Panc1 (cell line): ENCODE data around the gene JMJD4. TPM values are rescaled to one million over a fixed set of nuclear protein-coding genes. Genes with fewer than 3 reads are reported as not detected.

Experiments used
- ATAC-seq: fragments of 200-7000 bp; cut with Tn5 transposase; 2 replicates; pipeline ENCODE4 v1.9.1; 2020; ENCODE audit warnings: mild to moderate bottlenecking, moderate library complexity
- BruUV-seq: library from RNA; stranded (reverse); fragments of 400-500 nt; replicated peaks from 2 replicates; lab custom pipeline; 2021; lab: Mats Ljungman, UMichigan
- CTCF ChIA-PET: fragments of 300-600 bp; sonication (Branson Sonifier 250); formaldehyde crosslinking; loops from one replicate; lab custom pipeline; 2022; ENCODE audit warnings: antibody characterized with exemption; lab: Charles Lee
- POLR2A ChIA-PET: fragments of 300-600 bp; sonication (Branson Sonifier 250); formaldehyde crosslinking; loops from one replicate; lab custom pipeline; 2022; ENCODE audit warnings: antibody characterized with exemption; lab: Charles Lee
- DNase-seq: peaks from one replicate; pipeline ENCODE4 v3.0.0-alpha.2; 2010; ENCODE audit warnings: low read depth, low spot score
- H3K27ac ChIP-seq: 2 replicates; pipeline ENCODE4 v1.5.1; 2011; ENCODE audit warnings: mild to moderate bottlenecking, low read length, inconsistent platforms
- H3K27me3 ChIP-seq: fragments of 200-500 bp; sonication (Bioruptor generic); 2 replicates; pipeline ENCODE4 v1.6.0; 2014; ENCODE audit warnings: low read length, inconsistent platforms; ENCODE audit not compliant: control insufficient read depth, insufficient read depth
- H3K36me3 ChIP-seq: fragments of 200-500 bp; sonication (Bioruptor generic); 2 replicates; pipeline ENCODE4 v1.5.1; 2014; ENCODE audit warnings: inconsistent platforms, mild to moderate bottlenecking, low read length, moderate library complexity; ENCODE audit not compliant: control insufficient read depth, insufficient read depth
- H3K4me1 ChIP-seq: 2 replicates; pipeline ENCODE4 v1.5.1; 2011; ENCODE audit warnings: inconsistent platforms, mild to moderate bottlenecking, low read length, moderate library complexity; ENCODE audit not compliant: control insufficient read depth, insufficient read depth
- H3K4me3 ChIP-seq, 2 experiments: 2 replicates each; pipeline ENCODE4 v1.5.1; 2011 to 2012; ENCODE audit warnings: low read depth in 2 of 2, low read length in 2 of 2, mild to moderate bottlenecking in 2 of 2, inconsistent platforms in 1 of 2, moderate library complexity in 1 of 2
- H3K9me3 ChIP-seq: fragments of 200-500 bp; sonication (Bioruptor generic); 2 replicates; pipeline ENCODE4 v1.5.1; 2014; ENCODE audit warnings: low read depth, mild to moderate bottlenecking, inconsistent platforms, low read length, moderate library complexity; ENCODE audit not compliant: control insufficient read depth, insufficient read depth
- CTCF ChIP-seq: fragments of 450-650 bp; IDR thresholded peaks from 2 replicates; pipeline ENCODE4 v1.5.1; 2017; ENCODE audit warnings: mild to moderate bottlenecking
- POLR2AphosphoS5 ChIP-seq: IDR thresholded peaks from 2 replicates; pipeline ENCODE4 v1.6.1; 2012; ENCODE audit warnings: mild to moderate bottlenecking, low read depth, low read length, moderate library complexity
- REST ChIP-seq, 2 experiments: IDR thresholded peaks; 2 replicates each; pipeline ENCODE4 v1.6.1; 2011 to 2012; ENCODE audit warnings: low read depth in 2 of 2, control low read depth in 1 of 2, low read length in 1 of 2, mild to moderate bottlenecking in 1 of 2, moderate library complexity in 1 of 2; ENCODE audit not compliant: insufficient read depth in 1 of 2
- SIN3A ChIP-seq: IDR thresholded peaks from 2 replicates; pipeline ENCODE4 v1.6.1; 2012; ENCODE audit warnings: low read depth, mild to moderate bottlenecking, low read length, moderate library complexity, borderline replicate concordance; ENCODE audit not compliant: insufficient read depth
- TCF7L2 ChIP-seq: IDR thresholded peaks from 2 replicates; pipeline ENCODE4 v1.6.1; 2011; ENCODE audit warnings: mild to moderate bottlenecking, low read depth, low read length, inconsistent platforms
- in situ Hi-C: cut with HindIII; loops from 2 replicates; pipeline ENCODE4 v1.10.0; 2016; ENCODE audit warnings: low sequenced_read_pairs, low pct_unique_long_range_greater_than_20kb
- intact Hi-C: fragments of 100-400 bp; cut with micrococcal nuclease; formaldehyde crosslinking; loops from one replicate; pipeline ENCODE4 v1.10.0; 2022; ENCODE audit not compliant: unreplicated experiment
- total RNA-seq: library from RNA; stranded (reverse); gene quantifications from one replicate; pipeline ENCODE4 v1.2.1, GENCODE V29; 2021; ENCODE audit not compliant: unreplicated experiment

Gene JMJD4
- total RNA-seq, 1 experiment from 2014 or later, result 27.7 TPM

GRCh38 chr1:227725046-227725445 lies 10.1 kb downstream of the JMJD4 start:
- BruUV-seq, result no TSS peak
- TF ChIP-seq TCF7L2 (no peak), REST (IDR thresholded peaks at IDR 0.05; ENCODE audit: insufficient read depth in 1 of 2, low read depth in 2 of 2, low read length in 1 of 2) (no peak), SIN3A (no peak), POLR2AphosphoS5 (no peak), CTCF (no peak)
- intact Hi-C loops (no loop called here), in situ Hi-C loops (no loop called here)
- POLR2A ChIA-PET, result no interaction called here
- Histone ChIP-seq H3K27ac (no peak overlapping the region), H3K9me3 (peaks cover 3% of the 10 kb centered on the region; the same call in 1 of the 2 replicates), H3K27me3 (no peaks in the 10 kb centered on the region), H3K4me1 (peaks cover 15% of the 10 kb centered on the region), H3K36me3 (no peaks in the 10 kb centered on the region), H3K4me3 (no peak overlapping the region)
- CTCF ChIA-PET, result no interaction called here
- ATAC-seq, result no peak
- DNase-seq, result no peak

DNA sequence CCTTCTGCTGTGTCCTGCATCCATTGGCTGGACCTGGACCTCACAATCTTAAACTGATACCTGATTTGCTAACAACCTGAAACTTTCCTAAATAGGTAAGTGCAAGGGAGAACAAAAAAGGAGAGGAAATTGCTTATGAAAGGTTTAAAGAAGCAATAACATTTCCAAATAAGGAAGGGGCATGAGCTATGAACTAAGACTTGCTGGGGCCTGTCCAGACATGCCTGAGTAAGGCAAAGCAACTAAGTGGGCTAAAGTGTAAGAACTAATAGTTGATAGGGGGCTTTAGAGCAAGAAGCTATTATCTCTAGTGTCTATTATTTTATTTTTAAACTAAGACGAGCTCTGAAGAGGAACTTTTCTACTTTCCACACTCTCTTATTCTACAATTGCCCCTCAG lies 11.6 kb downstream of the JMJD4 start:
- H3K4me1 ChIP-seq, result peaks cover 4% of the 10 kb centered on the region; the same call in 1 of the 2 replicates
- ChIA-PET POLR2A (no interaction called here), CTCF (no interaction called here)
- no peak for TF ChIP-seq CTCF
- TF ChIP-seq REST (IDR thresholded peaks at IDR 0.05; ENCODE audit: insufficient read depth in 1 of 2, low read depth in 2 of 2, low read length in 1 of 2), result no peak
- intact Hi-C loops (no loop called here), in situ Hi-C loops (no loop called here)
- ATAC-seq, result no peak
- H3K9me3 ChIP-seq, result peaks cover 3% of the 10 kb centered on the region; the same call in 1 of the 2 replicates
- no peak overlapping the region for H3K27ac ChIP-seq
- no peaks in the 10 kb centered on the region for H3K36me3 ChIP-seq
- no peaks in the 10 kb centered on the region for H3K27me3 ChIP-seq
- DNase-seq, result no peak
- H3K4me3 ChIP-seq, result no peak overlapping the region
- BruUV-seq, result no TSS peak
